ENCODE measurements around the gene SLC24A3.

- TF ChIP-seq POLR2A (IDR thresholded peaks at IDR 0.05) (no peak), CTCF (IDR thresholded peaks at IDR 0.05) (no peak)
These were observed 211.6 kb downstream of the SLC24A3 start for GRCh38 chr20:19423900-19424620.

Measured in sigmoid colon (tissue), 3 donors.